Chondrocyte (in vitro differentiated cells): ENCODE data around the gene UBXN10. TPM values are rescaled to one million over a fixed set of nuclear protein-coding genes. Genes with fewer than 3 reads are reported as not detected.

ENCODE experiments used
- DNase-seq: peaks from one replicate; pipeline ENCODE4 v3.0.0; 2021; ENCODE audit warnings: mixed read lengths, low spot score
- H3K27ac Mint-ChIP-seq: one replicate; pipeline ENCODE4 v1.8.0; 2021; ENCODE audit warnings: mild to moderate bottlenecking, moderate library complexity, mixed read lengths; ENCODE audit not compliant: unreplicated experiment
- H3K27me3 Mint-ChIP-seq: 2 replicates; pipeline ENCODE4 v1.8.0; 2021; ENCODE audit warnings: low read depth, mixed read lengths
- H3K36me3 Mint-ChIP-seq: 2 replicates; pipeline ENCODE4 v1.8.0; 2021; ENCODE audit warnings: low read depth, mixed read lengths
- H3K4me1 Mint-ChIP-seq: 2 replicates; pipeline ENCODE4 v1.8.0; 2021; ENCODE audit warnings: low read depth, mild to moderate bottlenecking, mixed read lengths
- H3K4me3 Mint-ChIP-seq: one replicate; pipeline ENCODE4 v1.8.0; 2021; ENCODE audit warnings: mild to moderate bottlenecking, moderate library complexity, mixed read lengths; ENCODE audit not compliant: unreplicated experiment
- H3K9me3 Mint-ChIP-seq: 2 replicates; pipeline ENCODE4 v1.8.0; 2021; ENCODE audit warnings: low read depth, mixed read lengths
- CTCF ChIP-seq: fragments of 200-600 bp; sonication (generic); IDR thresholded peaks from 2 replicates; pipeline ENCODE4 v1.5.0; 2021; ENCODE audit warnings: antibody characterized with exemption, mild to moderate bottlenecking, moderate library complexity
- total RNA-seq: library from RNA; stranded (reverse); gene quantifications from 3 replicates; pipeline ENCODE4 v1.2.1, GENCODE V29; 2021

The UBXN10 gene
- total RNA-seq, 1 donor from 2014 or later: not detected

GRCh38 chr1:20242890-20243479, 57.1 kb downstream of the UBXN10 start:
- no peaks in the 10 kb centered on the region for H3K36me3 Mint-ChIP-seq
- H3K27me3 Mint-ChIP-seq: peaks cover 44% of the 10 kb centered on the region
- peaks cover 3% of the 10 kb centered on the region for H3K9me3 Mint-ChIP-seq
- no peak overlapping the region for H3K27ac Mint-ChIP-seq
- no peak for DNase-seq
- H3K4me1 Mint-ChIP-seq: no peaks in the 10 kb centered on the region
- H3K4me3 Mint-ChIP-seq: no peak overlapping the region
- no peak for TF ChIP-seq CTCF

Other genes with a start within 250 kb of the UBXN10 start
- not detected in 3 replicates for gene PLA2G2A, start 206.5 kb upstream of the UBXN10 start, total RNA-seq
- not detected in 3 replicates for gene PLA2G5, start 115.9 kb upstream of the UBXN10 start, total RNA-seq
- gene PLA2G2D, start 66.6 kb upstream of the UBXN10 start, total RNA-seq: not detected in 3 replicates
- gene PLA2G2F, start 46.8 kb upstream of the UBXN10 start, total RNA-seq: not detected in 3 replicates
- gene PLA2G2C, start 422 bp downstream of the UBXN10 start, total RNA-seq: not detected in 3 replicates
- gene VWA5B1, start 104.8 kb downstream of the UBXN10 start, total RNA-seq: not detected in 3 replicates